HS-5 (cell line): ENCODE results near the gene KAT2B.

Experiments used
- DNase-seq: peaks from one replicate; pipeline ENCODE4 v3.0.0-alpha.2; 2012; ENCODE audit warnings: low read depth

Gene KAT2B

DNA sequence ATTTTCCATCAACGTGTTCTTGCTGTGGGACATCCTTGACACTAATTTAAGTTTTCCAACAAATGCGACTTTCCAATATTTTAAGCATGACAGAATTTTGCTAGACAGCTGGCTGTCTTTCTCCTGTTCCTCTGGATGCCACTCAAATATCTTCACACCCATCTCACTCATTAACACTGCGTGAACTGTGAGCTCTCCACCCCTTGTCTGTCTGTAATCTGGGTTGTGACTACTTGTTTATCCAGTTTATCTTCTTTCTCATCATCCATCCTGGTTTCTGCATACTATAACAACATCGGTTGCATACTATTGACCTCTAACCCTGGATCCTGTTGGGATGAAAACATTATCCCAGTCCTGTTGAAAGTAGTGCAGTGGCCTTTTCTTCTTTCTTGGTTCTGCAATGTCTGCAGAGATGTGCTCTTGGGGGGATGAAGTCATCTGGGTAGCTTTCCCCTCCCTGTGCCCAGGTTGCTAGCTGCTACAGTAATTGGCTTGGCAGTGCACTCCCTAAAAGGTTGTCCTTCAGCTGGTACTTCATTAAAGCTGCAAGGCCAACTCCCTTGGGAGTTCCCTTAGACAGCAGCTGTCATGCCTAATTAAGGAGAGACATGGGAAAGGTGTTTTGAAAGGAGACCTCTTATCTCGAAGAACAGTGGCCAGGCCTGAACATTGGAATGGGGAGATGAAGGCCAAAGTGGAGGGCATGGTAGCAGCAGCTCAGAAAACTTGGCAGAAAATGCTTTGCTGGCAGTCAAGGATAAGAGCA is 24.7 kb downstream of the KAT2B start:
- DNase-seq: no peak

DNA sequence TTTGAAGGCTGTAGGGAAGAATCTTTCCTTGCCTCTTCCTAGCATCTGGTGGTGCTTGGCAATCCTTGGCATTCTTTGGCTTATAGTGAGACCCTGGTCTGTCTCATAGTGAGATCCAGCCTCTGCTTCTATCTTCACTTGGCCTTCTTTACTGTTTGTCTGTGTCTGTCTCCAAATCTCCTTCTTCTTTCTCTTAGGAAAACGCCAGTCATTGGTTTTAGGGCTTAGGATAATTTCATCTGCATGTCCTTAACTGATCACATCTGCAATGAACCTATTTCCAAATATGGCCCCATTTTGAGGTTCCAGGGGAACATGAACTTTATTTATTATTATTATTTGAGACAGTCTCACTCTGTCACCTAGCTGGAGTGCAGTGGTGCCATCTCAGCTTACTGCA is 25.8 kb downstream of the KAT2B start:
- no peak for DNase-seq

DNA sequence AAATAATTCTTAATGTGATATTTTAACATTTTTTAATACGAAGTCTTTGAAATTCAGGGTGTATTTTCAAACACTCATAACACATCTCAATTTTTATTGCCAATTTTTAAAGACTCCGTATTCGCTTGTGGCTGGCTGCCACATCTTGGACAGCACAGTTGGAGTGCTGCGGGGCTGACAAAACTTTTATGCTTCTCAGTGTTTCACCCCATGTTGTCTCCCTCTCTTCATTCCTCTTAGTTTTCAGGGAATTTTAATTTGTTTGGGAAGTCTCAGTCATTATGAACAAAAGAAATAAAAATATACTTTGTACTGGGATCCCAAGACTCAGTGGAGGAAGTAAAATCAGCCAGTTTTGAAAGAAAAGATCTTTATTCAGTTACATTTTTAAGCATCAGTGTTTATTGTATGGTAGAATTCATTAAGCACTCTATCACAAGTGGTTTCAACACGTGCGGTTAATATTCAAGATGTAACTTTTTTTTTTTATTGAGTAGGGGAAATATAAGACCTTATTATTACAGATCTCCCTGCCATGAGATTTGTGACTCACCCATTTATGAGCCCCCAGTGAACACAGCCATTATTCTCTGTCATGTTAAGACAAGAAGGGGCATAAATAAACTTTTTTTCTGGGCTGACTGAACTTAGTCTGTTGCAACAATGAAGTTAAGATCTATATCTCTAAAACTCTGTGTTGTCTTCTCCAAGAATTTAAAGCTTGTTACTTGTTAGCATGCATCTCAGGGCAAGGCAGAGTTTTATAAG is 26.8 kb downstream of the KAT2B start:
- no peak for DNase-seq

DNA sequence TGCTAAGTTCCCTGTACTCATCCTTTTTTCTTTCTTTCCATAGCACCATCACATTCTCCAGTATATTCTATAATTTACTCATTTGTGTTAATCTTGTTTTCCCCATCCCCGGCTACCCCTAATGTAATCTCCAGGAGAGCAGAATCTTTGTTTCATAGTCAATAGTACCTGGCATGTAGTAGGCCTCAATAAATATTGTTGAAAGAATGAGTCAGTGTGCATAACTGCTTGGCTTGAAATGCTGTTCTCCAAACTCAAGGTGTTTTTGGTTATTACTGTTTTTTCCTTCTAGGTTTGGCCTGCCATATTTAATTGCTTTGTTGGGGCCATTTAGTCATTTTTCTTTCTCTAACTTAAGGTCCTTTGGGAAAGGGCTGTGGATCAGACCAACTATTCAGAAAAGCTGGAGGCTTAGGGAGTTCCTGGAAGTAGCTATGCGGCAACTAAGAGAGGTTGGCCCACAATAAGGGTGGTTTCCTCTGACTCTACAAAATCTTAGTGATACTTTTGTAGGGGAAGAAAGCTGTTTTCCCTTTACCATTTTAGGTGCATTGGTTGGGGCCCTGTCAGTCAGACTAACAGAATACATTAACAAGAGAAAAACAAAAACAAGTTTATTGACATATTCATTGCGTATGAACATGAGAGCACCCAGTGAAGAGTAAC is 28.4 kb downstream of the KAT2B start:
- no peak for DNase-seq

DNA sequence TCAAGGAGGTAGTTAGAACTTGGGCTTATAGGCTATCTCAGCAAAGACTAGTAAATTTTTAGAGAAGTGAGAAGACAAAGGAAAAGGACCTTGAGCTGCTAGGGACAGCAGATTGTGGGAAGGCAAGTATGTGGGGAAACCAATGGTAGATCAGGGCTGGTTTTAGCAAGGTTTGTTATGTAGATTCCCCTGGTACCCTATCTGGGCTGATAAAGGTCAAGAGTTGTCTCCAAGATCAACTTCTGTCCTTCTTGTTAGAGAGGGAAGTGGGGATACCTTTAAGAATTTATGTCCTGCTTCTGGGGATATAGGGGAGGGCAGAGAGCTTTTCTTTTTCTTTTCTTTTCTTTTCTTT is 28.9 kb downstream of the KAT2B start:
- DNase-seq: no peak

DNA sequence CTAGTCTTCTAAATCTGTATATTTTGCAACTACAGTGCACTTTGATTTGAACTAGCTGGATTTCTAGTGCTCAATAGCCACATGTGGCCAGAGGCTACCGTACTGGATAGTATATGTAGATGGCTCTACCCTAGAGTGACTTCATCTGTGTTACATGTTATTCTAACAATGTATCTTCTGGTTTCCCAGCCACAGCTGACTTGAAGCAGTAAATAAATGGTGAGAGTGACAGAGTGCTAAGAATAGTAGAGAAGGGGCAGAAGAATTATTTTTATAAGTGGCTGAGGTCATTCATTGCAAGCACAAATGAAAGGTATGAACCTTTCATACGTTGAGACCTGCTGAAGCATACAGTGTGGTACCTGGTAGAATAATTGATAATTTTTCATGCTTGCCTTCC is 30.9 kb downstream of the KAT2B start:
- DNase-seq: no peak

DNA sequence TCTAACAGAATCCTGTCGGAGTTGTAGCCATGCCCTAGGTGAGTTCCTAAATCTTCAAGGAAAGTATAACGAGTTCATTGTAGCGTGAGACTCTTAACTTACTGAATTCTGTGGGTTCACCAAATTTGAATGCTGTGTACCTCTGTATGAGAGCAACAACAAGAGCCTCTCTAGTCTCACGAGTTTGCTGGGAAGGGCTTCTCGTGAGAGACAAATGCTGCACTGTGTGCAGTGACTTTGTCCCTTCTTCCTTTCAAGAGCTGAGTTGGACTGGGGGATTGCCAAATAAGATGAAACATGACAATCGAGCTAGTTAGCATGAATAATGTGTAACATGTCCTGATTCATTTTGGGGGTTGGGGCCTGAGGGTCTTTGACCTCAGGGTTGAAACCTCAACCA is 32.2 kb downstream of the KAT2B start:
- DNase-seq: no peak

DNA sequence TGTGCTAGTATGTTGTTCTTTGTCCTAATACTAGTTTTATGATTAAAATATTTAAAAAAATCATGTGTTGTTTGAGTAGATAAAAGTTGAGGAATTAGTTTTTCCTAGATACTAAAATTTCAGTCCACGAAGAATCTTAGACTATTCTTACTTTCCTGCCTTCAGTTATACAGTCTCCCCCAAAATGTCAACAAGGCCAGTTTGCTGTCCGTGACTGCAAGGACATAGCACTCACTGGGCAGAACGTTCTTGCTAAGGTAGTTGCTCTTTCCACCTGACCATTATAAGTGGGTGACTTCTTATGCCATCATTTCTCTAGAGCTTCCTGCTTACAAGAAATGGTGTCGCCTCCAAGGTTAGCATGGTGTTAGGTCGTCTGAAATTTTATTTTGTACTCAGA is 32.8 kb downstream of the KAT2B start:
- no peak for DNase-seq

DNA sequence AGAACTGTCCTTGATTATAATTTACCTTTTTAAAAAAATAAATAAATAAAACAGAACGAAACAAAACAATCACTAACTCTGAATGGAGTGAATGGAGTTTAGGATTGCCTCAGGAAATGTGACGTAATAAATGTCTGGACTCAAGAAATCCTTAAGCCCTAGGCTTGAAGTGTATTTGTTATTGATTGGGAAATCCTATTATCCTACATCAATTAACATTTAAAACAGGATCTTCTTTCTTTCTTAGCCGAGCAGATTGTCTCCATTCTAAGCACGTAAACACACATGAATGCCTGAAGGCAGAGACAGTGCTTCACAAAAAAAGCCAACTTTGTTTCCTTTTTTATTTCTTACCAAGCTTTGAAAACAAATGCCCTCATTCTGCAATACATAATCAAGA is 33.4 kb downstream of the KAT2B start:
- DNase-seq: no peak

DNA sequence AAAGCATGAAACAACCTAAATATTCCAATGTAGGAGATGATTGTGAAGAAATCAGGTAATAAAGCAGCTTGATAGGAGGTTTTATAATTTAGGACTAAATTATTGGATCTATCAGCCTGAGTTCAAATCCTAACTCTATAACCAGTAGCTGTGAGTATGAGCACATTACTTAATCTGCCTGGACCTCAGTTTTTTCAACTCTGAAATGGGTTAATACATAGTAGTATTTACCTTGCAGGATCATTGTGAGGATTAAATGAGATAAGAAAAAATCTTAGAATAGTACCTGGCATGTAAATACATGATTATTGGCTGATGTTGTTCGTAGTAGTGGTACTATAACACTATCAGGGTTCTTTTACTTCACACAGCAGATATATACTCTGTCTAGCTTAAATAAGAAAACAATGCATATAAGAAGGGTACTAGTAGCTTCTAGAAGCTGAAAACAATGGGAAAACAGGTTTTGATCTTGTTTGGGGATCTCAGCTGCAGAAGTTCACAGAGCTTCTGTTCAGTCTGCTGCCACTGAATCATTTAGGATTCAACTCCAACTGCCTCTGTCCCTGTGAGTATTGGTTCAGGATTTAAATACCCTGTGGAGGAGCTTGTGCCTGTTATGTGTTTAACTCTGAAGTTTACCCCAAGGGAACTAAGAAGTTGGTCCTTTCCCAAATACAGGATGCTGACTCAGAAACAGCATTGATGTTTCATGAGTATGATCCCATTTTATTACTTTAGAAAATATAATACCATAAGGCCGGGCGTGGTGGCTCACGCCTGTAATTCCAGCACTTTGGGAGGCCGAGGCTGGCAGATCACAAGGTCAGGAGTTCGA is 34.2 kb downstream of the KAT2B start:
- peak; percentile 56 for DNase-seq

DNA sequence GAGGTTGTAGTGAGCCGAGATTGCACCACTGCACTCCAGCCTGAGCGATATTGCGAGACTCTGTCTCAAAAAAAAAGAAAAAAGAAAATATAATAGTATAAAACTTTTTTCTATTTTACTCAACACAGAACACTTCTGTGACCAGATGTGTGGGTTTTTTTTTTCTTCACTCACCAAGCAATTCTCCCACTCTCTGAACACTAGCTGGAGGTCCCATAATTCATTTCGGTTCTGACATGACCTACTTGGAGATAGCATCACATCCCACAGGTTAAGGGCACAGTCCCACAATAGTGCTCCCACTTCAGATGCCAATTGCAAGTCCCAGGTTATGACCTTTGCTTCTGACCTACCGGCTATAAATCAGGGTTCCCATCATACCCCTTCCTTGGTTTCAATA is 35.0 kb downstream of the KAT2B start:
- DNase-seq: no peak

DNA sequence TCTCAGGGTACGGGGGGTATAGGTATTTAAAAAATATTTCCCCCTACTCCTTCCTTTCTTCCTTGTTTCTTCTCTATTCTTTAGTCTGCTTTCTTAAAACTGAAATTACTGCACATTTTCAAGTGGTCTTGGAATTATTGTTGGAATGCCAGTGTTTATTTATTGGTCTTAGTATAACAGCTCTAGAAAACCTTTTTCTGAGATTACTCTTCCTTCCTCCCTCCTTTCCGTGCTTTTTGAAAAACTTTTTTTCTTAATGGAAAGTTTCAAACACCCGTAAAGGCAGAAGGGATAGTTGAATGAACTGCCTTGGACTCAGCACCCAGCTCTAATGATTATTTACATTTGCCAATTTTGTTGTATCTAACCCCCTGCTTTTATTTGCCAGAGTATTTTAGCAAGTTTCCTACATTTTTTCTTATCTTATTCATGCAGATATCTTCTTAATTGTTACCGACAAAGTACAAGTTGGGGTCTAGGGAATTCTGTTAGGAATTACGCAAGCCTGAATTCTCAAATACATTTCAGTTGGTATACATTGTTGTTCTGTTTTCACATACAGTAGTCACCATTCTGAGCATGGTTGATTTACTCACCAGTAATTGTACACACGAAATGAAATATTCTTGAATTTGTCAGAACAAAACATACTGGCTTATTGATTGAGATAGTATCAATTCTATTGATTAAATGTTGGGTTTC is 36.2 kb downstream of the KAT2B start:
- DNase-seq: no peak

DNA sequence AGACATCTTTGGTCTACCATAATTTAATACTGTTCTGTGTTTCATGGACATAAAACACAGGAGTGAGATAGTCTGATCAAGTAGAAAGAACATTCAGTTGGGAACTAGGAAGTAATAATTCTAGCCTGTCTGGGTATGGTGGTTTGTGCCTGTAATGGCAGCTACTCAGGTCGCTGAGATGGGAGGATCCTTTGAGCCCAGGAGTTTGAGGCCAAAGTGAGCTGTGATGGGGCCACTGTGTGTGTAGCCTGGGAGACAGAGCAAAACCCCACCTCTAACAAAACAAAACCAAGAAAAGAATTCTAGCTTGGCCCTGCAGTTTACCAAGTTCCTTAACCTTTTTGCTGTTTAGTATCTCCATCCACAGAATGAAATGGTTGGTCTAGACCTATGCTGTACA is 36.8 kb downstream of the KAT2B start:
- DNase-seq: no peak

DNA sequence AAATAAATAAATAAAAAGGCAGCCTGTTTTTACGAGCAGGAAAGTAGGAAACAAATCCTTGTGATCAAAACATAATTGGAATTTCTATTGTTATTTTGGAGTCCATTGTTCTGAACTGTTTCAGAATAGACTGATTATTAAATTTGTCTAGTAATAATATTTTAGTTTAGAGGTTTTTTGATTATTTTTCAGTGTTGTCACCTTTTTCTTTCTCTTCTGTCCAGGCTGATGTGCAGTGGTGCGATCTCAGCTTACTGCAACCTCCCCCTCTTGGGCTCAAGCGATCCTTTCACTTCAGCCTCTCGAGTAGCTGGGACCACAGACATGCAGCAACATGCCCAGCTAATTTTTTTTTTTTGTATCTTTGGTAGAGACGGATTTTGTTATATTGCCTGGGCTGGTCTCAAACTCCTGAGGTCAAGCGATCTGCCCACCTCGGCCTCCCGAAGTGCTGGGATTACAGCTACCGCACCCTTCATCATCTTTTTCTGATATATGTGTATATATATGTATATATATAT is 38.0 kb downstream of the KAT2B start:
- DNase-seq: no peak

DNA sequence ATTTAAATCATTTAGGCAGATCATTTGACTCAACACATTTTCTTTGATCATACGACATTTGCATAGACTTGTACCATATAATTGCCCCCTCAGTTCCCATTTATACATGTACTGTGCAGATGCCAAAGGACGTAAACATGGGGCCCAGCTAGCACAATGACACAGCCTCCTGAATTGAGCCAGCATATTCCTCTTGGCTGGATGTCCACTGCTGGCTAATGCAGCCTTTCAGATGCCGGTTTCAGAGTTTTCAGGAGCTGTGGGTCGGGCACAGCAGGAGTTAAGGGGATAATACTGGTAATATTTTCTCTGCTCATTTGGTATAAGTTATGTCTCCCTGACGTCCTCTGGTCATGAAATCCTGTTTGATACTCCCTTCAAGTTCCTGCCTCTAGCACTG is 39.4 kb downstream of the KAT2B start:
- no peak for DNase-seq

DNA sequence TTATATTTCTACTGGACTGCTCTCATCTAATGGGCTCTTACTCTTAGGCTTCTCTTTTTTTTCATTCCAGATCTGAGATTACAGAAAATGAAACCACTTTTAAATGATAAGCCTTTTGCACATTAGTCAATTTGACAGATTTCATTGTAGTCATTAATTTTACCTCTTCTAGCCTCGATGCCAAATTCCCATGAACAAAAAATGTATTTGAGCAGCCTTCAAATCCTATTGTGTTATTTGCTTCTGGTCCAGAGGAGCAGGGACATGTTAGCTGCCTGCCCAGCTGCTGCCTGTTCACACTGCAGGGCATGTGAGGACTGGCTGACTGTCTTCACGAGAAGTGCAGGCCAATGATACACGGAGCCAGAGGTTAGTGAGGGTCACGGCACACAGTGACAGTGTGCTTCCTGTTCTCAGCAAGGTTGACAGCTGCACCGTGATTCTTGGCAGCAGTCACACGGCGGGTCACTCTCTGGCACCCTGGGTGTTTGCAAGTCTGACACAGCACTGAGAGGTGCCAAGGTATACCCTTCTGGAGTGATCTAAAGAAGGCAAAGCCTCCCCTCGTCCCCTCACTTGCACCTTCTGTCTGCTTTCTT is 40.8 kb downstream of the KAT2B start:
- DNase-seq: no peak

DNA sequence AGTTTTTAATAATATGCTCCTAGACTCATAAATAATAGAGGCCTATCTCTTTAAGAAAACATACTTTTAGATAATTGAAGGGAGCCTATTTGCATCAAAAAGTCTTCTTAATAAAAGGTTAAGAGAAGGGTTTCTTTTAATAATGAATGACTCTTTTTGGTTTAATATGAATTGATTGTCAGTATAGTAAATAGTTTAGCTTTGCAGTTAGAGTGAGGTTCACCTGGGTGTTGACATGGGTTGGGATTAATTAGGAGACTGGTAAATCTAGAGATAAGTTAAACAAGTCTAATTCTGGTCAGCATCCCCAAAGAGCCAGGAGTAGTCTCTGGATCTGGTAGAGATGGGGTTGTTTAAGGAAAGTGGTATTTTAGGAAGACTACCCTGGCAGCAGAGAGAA is 43.0 kb downstream of the KAT2B start:
- no peak for DNase-seq

DNA sequence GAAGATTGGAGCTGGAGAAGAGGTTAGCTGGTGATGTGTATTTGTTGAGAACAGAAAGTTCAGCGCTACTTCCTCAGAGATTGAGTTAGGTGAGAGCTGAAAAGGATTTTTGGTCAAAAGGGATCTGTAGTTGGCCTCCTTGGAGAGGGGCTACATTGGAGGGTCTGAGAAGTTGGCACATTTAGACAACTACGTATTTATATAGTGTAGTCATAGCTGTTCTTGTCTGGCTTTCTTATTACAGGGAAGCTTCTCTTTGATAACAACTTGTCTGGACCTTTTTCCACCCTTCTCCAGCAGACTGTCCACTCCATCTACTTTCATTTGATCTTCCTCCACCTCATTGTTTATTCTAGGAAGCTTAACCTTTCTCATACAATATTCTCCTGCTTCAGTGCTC is 43.7 kb downstream of the KAT2B start:
- no peak for DNase-seq

DNA sequence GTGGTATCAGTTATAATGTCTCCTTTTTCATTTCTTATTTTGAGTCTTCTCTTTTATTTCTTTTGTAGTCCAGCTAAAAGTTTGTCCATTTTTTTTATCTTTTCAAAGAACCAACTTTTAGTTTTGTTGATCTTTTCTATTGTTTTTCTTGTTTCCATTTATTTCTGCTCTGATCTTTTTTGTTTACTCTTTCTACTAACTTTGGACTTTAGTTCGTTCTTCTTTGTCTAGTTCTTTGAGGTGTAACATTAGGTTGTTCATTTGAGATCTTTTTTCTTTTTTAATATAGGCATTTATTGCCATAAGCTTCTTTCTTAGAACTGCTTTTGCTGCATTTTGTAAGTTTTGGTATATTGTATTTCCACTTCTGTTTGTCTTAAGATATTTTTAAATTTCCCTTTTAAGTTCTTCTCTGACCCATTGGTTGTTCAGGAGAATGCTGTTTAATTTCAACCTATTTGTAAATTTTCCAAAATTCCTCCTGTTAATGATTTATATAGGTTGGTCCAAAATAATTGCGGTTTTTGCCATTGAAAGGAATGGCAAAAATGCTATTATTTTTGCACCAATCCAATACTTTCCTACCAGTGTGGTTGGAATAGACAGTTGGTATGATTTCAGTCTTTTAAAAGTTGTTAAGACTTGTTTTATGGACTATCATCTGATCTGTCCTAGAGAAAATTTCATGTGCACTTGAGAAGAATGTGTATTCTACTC is 51.2 kb downstream of the KAT2B start:
- DNase-seq: no peak

DNA sequence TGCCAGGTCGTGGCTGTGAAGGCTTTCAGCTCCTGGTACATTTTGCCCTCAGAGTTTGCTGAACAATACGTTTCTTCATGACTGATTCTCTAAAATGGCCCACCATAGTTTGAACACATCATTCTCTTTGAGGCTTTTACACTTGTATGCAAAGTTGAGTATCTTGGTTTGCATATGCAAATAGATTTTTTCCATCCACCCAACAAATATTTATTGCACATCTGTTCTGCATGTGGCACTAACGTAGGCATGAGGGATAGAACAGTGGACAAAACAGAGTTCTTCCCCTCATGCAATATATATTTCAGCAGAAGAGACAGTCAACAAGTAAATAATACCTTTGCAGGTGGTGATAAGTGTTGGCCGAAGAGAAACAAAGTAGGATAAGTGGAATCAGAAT is 55.2 kb downstream of the KAT2B start:
- no peak for DNase-seq
